ENCODE measurements around the gene CCL13.
"Not testable (repeated sequence)": the region's sequence is repeated elsewhere in the genome, so short reads cannot be mapped to it uniquely, and the experiment has no call there.

CCL13 gene

GRCh38 chr17:34356194-34356593 lies at the start of gene CCL13:
CCL13 (plus strand) TSS chr17:34356480; CDS start chr17:34356527, 47 bp downstream.
- DNase-seq = no peak

- DNase-seq = no peak
Observed at GRCh38 chr17:34307110-34307509, 49.2 kb upstream of the CCL13 start.

GRCh38 chr17:34308371-34308770 lies 47.9 kb upstream of the CCL13 start:
- no peak for DNase-seq

DNA sequence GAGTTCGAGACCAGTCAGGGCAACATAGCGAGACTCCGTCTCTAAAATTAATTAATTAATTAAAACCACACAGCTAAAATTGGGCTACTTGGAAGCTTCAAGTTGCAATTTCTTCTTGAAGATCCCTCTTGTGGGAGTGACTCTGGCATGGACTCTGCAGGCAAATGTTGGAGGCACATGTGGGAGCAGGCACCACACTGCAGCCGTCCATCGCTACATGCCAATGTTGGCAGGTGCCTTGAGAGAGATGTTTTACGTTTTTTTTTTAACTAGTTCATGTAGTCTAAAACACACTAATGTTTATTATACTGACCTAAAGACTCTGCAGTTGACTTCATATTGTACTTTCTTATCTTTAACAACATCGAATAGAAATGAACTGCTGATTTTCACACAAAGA lies 45.0 kb upstream of the CCL13 start:
- DNase-seq = no peak

- no peak for DNase-seq
Observed at GRCh38 chr17:34312080-34312479, 44.2 kb upstream of the CCL13 start.

- no peak for DNase-seq
Observed at GRCh38 chr17:34313164-34313563, 43.1 kb upstream of the CCL13 start.

DNA sequence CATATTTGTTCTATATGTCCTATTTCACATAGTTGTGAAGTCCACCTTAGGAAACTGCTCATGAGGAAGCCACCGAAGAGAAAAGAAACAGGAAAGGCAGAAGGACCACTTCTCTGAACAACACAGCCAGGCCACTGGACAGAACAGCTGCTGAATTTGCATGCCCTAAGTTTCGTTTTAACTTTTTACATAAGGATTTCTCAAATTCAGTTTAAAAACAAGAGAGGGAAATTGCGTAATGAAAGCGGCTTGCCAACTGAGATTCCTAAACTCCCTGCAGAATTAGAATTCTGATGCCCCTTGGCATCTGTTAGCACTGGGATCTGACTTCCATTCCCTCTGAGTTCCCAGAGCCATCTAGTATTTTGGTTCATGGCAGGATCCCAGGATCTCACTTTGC lies 42.0 kb upstream of the CCL13 start:
- no peak for DNase-seq

DNA sequence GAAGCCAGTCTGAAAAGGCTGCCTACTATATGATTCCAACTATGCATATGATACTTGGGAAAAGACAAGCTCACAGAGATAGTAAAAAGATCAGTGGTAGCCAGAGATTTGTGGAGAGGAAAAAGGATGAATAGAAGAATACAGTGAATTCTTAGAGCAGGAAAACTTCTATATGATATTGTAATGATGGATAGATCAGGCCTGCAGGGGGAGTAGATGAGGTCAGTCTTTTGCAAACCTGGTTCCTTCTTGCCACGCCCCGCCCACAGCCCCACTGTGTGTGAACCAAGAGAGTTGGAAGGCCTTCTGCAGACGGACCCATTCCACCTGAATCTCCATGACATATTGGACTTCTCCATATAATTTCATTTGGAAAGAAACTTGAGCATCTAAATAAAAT lies 37.8 kb upstream of the CCL13 start:
- DNase-seq = no peak

- DNase-seq = no peak
Observed at GRCh38 chr17:34319039-34319483, 37.2 kb upstream of the CCL13 start, which contains the start of gene CCL8. CCL8 (plus strand) TSS chr17:34319435; CDS start chr17:34319502, 67 bp downstream.

- no peak for DNase-seq
Observed at GRCh38 chr17:34321964-34322363, 34.3 kb upstream of the CCL13 start.

DNA sequence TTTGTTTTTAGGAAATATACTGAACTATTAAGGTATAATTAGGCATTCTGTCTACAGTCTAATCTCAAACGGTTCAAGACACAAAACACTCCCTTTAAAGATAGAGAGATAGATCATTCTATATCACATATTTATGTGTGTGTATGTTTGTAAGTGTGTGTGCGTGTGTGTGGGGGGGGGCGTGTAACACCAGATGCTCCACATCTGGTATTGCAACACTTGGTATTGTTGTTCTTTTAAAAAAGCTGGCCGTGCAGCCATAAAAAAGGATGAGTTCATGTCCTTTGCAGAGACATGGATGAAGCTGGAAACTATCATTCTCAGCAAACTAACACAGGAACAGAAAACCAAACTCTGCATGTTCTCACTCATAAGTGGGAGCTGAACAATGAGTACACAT lies 28.7 kb upstream of the CCL13 start:
- DNase-seq = not testable (repeated sequence)

- DNase-seq = no peak
Observed at GRCh38 chr17:34337701-34338100, 18.6 kb upstream of the CCL13 start.

- DNase-seq = no peak
Observed at GRCh38 chr17:34339138-34339770, 17.0 kb upstream of the CCL13 start.

DNA sequence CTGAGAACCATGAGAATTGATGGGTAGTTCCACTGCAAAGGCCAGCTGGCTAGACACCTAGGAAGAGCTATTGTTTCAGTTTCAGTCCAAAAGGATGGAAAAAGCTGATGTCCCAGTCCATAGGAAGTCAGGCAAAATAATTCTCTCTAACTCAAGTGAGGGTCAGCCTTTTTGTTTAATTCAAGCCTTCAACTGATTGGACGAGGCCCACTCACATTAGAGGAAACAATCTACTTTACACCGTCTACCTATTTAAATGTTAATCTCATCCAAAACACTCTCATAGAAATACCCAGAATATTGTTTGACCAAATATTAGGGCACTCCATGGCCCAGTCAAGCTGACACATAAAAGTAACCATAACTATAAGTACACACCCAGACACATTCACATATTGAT lies 14.4 kb upstream of the CCL13 start:
- DNase-seq = no peak

DNA sequence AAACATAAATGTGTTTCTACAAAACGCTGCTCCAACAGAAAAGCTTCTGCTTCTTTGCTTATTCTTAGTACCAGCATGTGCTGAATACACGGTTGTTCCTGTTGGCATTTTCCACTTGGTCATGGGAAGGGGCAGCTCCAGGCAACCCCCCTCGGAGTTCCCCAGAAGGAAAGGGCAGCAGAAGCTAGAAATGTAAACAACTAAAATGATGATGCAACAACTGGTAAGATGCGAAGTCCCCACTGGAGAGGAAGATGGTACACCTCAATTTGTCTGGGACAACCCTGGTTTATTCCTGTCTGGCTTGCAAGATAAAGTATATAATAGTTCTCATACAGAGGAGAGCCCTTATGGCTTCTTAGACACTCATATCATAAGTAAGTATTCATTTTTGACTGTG lies 9.2 kb upstream of the CCL13 start:
- no peak for DNase-seq

- no peak for DNase-seq
Observed at GRCh38 chr17:34349751-34350150, 6.5 kb upstream of the CCL13 start.

- no peak for DNase-seq
Observed at GRCh38 chr17:34351096-34351495, 5.2 kb upstream of the CCL13 start.

DNA sequence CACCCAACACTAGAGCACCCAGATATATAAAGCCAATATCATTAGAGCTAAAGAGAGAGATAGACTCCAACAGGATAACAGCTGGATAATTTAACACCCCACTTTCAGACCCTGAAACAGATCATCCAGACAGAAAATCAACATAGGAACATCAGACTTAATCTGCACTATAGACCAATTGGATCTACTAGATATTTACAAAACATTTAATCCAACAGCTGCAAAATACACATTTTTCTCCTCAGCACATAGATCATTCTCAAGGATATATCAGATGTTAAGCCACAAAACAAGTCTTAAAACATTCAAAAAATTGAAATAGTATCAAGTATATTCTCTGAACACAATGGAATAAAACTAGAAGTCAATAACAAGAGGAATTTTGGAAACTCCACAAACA lies 4.1 kb upstream of the CCL13 start:
- no peak for DNase-seq

- no peak for DNase-seq
Observed at GRCh38 chr17:34354637-34355036, 1.6 kb upstream of the CCL13 start.

GRCh38 chr17:34357398-34357797 lies 1.1 kb downstream of the CCL13 start:
- DNase-seq = no peak

- no peak for DNase-seq
Observed at GRCh38 chr17:34358631-34359030, 2.4 kb downstream of the CCL13 start.

DNA sequence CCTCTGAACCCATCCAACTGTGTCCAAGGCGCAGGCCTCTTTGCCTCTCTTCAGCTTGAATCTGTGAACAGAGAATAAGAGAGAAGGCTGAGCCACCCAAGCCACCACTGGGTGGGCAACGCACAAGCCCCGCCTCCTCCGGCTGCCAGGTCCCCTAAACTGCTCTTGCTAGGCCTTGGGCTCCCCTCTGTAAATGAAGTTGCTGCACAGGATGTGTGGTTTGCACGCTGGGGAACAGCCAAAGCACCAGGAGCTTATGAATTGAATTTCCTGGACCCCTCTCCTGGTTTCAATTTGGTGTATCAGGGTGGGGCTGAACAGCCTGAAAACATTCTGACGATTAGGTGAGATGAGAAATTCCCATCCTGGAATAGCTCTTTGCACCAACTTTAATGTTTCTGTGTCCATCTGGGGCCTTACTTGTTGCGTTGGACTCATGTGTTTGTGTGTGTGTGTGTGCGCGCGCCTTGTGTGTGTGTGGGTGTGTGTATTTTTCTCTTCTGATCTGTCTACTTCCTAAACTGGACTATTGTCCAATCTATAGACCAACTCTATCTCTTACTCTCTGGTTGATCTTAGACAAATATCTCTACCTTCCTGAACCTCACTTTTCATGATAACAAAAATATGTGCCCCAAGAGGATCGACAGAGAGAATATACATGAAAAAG lies 4.5 kb downstream of the CCL13 start:
- no peak for DNase-seq

DNA sequence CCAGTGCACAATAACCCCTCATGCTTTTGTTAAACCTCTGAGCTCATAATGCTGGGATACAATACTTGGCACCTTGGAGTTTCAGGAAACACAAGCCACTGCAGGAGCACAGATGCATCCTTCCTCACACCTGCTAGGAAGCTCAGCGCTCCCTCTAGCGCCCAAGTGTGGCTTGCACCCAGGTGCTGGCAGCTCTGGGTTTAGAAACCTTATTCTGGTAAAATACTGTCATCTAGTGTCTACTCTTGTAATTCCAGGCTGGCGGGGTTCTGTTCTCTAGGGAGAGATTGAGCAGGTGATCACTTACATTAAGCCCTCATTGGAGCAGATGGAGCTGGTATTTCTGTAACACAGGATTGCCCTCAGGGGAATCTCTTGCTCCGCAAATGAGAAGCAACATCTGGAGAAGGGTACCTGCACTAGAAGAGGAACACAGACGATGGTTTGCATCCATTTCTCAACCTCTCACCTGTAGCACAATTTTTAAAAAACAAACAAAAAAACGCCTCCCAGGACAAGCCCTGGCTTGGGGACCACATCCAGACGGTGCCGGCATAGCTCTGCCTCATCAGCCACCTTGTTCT lies 5.3 kb downstream of the CCL13 start:
- peak; percentile 75 for DNase-seq

- no peak for DNase-seq
Observed at GRCh38 chr17:34363183-34363661, 6.9 kb downstream of the CCL13 start, which contains the start of gene CCL1. CCL1 (minus strand) TSS chr17:34363233; CDS start chr17:34363161, 72 bp downstream.

Measured in midbrain (tissue), 1 donor.